ENCODE measurements around the gene OR51B4. TPM values are rescaled to one million over a fixed set of nuclear protein-coding genes. Genes with fewer than 3 reads are reported as not detected.

Gene OR51B4
- total and polyA plus RNA-seq, 7 donors: not detected

DNA sequence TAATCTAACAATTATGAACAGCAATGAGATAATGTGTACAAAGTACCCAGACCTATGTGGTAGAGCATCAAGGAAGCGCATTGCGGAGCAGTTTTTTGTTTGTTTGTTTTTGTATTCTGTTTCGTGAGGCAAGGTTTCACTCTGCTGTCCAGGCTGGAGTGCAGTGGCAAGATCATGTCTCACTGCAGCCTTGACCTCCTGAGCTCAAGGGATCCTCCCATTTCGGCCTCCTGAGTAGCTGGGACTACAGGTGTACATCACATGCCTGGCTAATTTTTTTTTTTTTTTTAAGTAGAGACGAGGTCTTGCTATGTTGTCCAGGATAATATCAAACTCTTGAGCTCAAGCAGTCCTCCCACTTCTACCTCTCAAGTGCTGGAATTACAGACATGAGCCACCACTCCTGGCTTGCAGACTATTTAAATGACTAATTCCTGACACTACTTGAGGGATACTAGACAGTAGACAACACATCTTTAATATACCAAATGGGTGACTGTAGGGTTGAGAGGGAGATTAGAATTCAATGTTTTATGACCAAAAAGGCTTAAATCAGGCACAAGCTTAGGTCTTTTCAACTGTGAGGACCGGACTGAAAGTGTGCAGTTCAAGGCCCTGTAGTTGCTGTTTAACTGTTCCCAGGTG, 12.7 kb downstream of the OR51B4 start:
- H3K4me3 ChIP-seq: no peak overlapping the region
- no peaks in the 10 kb centered on the region for H3K36me3 ChIP-seq (ENCODE audit: insufficient read depth in 1 of 2, low read depth in 1 of 2)
- no peak for ATAC-seq
- DNase-seq: no peak
- H3K27ac ChIP-seq: no peak overlapping the region
- 76 to 80% (median 79%) methylated on average over 6 of the region's 6 CpGs for WGBS, 3 donors
- H3K4me1 ChIP-seq: no peaks in the 10 kb centered on the region
- intact Hi-C loops (cut with DNase I): no loop called here
- no peaks in the 10 kb centered on the region for H3K9me3 ChIP-seq
- TF ChIP-seq, protein P1, sequence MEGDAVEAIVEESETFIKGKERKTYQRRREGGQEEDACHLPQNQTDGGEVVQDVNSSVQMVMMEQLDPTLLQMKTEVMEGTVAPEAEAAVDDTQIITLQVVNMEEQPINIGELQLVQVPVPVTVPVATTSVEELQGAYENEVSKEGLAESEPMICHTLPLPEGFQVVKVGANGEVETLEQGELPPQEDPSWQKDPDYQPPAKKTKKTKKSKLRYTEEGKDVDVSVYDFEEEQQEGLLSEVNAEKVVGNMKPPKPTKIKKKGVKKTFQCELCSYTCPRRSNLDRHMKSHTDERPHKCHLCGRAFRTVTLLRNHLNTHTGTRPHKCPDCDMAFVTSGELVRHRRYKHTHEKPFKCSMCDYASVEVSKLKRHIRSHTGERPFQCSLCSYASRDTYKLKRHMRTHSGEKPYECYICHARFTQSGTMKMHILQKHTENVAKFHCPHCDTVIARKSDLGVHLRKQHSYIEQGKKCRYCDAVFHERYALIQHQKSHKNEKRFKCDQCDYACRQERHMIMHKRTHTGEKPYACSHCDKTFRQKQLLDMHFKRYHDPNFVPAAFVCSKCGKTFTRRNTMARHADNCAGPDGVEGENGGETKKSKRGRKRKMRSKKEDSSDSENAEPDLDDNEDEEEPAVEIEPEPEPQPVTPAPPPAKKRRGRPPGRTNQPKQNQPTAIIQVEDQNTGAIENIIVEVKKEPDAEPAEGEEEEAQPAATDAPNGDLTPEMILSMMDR (IDR thresholded peaks at IDR 0.05): no peak
- H3K27me3 ChIP-seq (ENCODE audit: insufficient read depth in 3 of 3, low read length in 2 of 3): no peaks in the 10 kb centered on the region

DNA sequence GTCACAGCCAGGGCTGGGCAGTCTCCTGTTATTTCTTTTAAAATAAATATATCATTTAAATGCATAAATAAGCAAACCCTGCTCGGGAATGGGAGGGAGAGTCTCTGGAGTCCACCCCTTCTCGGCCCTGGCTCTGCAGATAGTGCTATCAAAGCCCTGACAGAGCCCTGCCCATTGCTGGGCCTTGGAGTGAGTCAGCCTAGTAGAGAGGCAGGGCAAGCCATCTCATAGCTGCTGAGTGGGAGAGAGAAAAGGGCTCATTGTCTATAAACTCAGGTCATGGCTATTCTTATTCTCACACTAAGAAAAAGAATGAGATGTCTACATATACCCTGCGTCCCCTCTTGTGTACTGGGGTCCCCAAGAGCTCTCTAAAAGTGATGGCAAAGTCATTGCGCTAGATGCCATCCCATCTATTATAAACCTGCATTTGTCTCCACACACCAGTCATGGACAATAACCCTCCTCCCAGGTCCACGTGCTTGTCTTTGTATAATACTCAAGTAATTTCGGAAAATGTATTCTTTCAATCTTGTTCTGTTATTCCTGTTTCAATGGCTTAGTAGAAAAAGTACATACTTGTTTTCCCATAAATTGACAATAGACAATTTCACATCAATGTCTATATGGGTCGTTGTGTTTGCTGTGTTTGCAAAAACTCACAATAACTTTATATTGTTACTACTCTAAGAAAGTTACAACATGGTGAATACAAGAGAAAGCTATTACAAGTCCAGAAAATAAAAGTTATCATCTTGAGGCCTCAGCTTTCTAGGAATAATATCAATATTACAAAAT, 13.4 kb downstream of the OR51B4 start:
- no peaks in the 10 kb centered on the region for H3K27me3 ChIP-seq (ENCODE audit: insufficient read depth in 3 of 3, low read length in 2 of 3)
- H3K27ac ChIP-seq: no peak overlapping the region
- TF ChIP-seq, protein P1 (IDR thresholded peaks at IDR 0.05): no peak
- ATAC-seq (no peak), DNase-seq (no peak)
- no peaks in the 10 kb centered on the region for H3K4me1 ChIP-seq
- H3K36me3 ChIP-seq (ENCODE audit: insufficient read depth in 1 of 2, low read depth in 1 of 2): no peaks in the 10 kb centered on the region
- no peaks in the 10 kb centered on the region for H3K9me3 ChIP-seq
- intact Hi-C loops (cut with DNase I): no loop called here
- 72 to 77% (median 77%) methylated on average over 7 of the region's 7 CpGs for WGBS, 3 donors
- no peak overlapping the region for H3K4me3 ChIP-seq

DNA sequence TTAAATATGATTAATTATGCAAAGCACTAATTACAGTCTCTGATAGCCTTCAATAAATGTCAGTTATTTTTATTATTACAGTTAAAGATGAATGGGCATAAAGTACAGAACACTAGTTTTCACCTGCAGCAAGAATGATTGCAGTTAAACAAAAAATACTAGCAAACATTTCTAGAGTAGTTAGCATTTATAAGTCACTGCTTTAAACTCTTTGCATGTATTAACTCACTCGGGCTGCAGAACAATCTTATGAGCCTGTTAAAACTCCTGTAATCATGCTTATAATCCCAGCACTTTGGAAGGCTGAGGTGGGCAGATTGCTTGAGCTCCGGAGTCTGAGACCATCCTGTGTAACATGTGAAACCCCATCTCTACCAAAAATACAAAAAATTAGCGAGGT, 14.8 kb downstream of the OR51B4 start:
- Histone ChIP-seq H3K9me3 (no peaks in the 10 kb centered on the region), H3K36me3 (ENCODE audit: insufficient read depth in 1 of 2, low read depth in 1 of 2) (no peaks in the 10 kb centered on the region), H3K4me1 (no peaks in the 10 kb centered on the region), H3K27me3 (ENCODE audit: insufficient read depth in 3 of 3, low read length in 2 of 3) (no peaks in the 10 kb centered on the region), H3K4me3 (no peak overlapping the region), H3K27ac (no peak overlapping the region)
- intact Hi-C loops (cut with DNase I): no loop called here
- no peak for DNase-seq
- TF ChIP-seq, protein P1 (IDR thresholded peaks at IDR 0.05): no peak
- no peak for ATAC-seq
- whole genome bisulfite sequencing, 3 donors: 65 to 70% (median 68%) methylated on average over 3 of the region's 3 CpGs

DNA sequence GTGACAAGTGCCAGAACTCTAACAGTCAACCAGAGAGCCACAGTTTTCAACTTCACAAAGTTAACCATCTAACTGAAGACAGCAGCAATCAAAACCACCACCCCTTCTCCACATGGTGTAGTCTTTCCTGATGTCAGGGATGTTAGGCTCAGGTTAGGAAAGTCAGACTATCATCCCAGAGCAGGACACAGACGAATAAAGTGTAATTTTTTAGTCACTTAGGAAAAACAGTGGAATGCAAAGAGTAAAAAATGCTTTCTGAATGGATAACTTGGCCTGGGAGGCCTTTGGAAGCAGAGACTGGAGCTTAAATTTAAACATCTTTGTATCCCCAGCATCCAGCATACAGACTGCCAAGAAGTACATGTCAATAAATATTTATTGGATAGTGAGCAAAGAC, 15.4 kb downstream of the OR51B4 start:
- Histone ChIP-seq H3K4me1 (no peaks in the 10 kb centered on the region), H3K36me3 (ENCODE audit: insufficient read depth in 1 of 2, low read depth in 1 of 2) (no peaks in the 10 kb centered on the region), H3K4me3 (no peak overlapping the region), H3K27ac (no peak overlapping the region), H3K9me3 (no peaks in the 10 kb centered on the region), H3K27me3 (ENCODE audit: insufficient read depth in 3 of 3, low read length in 2 of 3) (no peaks in the 10 kb centered on the region)
- DNase-seq (no peak), ATAC-seq (no peak)
- TF ChIP-seq, protein P1 (IDR thresholded peaks at IDR 0.05): no peak
- 9 to 25% (median 19%) methylated on average over 1 of the region's 1 CpG for WGBS, 3 donors
- intact Hi-C loops (cut with DNase I): no loop called here

Measured in psoas muscle (tissue), 8 donors.